GM10266 (cell line): ENCODE results near the gene ENPP3.

ENCODE experiments used
- DNase-seq: peaks from one replicate; pipeline ENCODE4 v3.0.0; 2012; ENCODE audit errors: extremely low spot score
- TF ChIP-seq, protein P1 (sequence below): IDR thresholded peaks from 2 replicates; pipeline ENCODE4 v1.5.1; 2012; ENCODE audit warnings: mild to moderate bottlenecking, low read depth; ENCODE audit not compliant: control insufficient read depth, insufficient read depth; ENCODE audit errors: missing control alignments

The ENPP3 gene

DNA sequence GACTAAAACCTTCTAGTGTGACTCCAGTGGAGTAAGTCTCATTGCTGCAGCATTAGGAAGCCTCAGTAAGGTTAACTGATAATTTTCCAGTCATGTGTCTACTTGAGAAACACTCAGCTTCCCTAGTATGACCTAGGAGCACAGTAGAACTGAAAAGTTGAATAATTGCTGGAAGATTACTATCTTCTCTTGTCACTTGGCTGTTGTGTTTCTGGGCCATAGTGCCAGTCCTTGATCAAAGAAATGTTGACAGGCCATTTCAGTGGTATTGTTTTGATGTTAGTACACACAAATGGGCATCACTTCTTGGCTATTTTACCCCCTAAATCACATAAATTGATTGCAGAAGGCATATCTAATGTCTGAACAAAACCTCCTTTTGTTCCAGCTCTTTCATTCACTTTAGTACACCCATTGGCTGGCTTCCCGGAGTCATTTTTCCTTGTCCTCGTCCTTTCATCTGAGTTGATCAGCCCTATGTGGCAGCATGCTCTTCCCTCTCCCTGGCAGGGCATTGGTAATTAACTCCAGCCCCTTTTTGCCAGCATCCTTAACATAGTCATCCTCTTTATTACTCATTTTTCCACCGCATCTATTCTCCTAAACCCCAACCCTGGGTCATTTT is 6.0 kb downstream of the ENPP3 start:
- no peak for DNase-seq
- TF ChIP-seq, protein P1, sequence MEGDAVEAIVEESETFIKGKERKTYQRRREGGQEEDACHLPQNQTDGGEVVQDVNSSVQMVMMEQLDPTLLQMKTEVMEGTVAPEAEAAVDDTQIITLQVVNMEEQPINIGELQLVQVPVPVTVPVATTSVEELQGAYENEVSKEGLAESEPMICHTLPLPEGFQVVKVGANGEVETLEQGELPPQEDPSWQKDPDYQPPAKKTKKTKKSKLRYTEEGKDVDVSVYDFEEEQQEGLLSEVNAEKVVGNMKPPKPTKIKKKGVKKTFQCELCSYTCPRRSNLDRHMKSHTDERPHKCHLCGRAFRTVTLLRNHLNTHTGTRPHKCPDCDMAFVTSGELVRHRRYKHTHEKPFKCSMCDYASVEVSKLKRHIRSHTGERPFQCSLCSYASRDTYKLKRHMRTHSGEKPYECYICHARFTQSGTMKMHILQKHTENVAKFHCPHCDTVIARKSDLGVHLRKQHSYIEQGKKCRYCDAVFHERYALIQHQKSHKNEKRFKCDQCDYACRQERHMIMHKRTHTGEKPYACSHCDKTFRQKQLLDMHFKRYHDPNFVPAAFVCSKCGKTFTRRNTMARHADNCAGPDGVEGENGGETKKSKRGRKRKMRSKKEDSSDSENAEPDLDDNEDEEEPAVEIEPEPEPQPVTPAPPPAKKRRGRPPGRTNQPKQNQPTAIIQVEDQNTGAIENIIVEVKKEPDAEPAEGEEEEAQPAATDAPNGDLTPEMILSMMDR, result no peak

DNA sequence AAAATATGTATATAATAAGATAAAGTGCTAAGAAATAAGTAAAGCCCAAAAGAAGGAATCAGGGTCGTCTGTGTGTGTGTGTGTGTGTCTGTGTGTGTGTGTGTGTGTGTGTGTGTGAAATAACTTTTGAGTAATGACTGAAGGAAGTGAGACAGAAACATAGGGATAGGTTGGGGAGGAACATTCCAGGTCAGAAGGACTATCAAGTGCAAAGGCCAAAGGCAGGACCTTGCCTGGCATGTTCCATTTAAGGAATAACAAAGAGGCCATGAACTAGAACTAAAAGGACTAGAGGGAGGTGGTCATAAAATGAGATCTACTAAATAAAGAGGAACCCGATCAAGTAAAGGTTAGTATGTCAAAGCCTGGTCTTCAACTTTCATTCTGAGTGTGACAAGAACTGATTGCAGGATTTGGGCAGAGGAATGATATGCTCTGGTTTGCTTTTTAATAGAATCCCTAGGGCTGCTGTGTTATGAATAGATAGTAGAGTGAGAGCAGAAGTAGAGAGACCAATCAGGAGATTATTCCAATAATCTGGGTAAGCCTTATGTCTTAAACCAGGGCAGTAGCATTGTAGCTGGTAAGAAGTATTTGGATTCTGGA is 6.9 kb downstream of the ENPP3 start:
- TF ChIP-seq, protein P1, result no peak
- DNase-seq, result no peak

DNA sequence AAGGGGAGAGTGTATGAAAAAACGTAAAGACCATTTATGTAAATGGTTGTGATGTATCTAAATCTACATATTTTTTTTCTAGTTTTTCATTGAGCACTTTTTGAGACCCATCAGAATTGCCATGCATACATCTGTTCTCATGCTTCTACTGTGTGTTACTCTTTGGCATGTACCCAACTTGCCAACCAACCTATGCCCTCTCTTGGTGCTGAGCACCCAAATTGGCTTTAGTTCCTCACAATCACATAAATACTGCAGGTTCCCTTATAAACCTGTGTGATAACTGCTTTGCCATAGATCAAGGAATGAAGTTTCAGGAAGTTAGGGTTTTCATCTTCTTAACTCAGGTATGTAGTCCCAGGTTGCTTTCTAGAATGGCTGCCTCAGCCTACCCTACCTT is 7.8 kb downstream of the ENPP3 start:
- DNase-seq, result no peak
- TF ChIP-seq, protein P1, result no peak

DNA sequence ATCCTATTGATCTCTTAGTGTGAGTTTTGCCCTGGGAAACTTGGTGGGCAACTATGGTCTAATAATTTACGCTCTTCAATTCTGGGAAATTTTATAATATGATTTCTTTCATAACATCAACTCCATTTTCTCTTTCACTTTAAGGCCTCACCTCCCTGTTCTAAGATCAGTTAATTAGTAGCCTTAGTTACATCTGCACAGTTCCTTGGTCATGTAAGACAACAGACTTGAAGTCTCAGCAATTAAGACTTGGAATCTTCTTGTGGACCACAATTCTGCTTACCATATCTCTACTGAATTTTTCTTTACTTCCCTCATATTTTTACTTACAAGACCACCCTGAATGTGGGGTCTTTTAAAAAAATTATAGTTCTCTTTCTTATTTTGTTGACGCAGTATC is 8.7 kb downstream of the ENPP3 start:
- no peak for DNase-seq
- TF ChIP-seq, protein P1, result no peak

DNA sequence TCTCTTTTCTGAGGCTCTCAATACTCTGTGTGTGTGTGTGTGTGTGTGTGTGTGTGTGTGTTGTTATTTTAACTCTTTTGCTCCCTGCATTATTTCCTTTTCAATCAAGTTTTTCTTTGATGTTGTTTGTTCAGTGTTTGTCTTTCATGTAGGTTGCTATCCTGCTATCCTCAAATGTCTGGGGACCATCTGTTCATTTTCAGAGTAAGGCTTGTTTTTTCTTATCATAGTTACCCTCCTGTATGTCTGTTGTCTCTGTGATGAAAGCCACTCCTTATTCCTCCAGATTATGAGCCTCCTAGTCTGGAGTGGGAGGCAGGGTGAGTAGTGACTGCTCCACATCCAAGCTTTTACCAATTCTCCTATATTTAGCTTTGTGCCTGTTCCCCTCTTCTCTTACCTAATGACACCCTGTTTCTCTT is 9.2 kb downstream of the ENPP3 start:
- TF ChIP-seq, protein P1, result no peak
- no peak for DNase-seq

DNA sequence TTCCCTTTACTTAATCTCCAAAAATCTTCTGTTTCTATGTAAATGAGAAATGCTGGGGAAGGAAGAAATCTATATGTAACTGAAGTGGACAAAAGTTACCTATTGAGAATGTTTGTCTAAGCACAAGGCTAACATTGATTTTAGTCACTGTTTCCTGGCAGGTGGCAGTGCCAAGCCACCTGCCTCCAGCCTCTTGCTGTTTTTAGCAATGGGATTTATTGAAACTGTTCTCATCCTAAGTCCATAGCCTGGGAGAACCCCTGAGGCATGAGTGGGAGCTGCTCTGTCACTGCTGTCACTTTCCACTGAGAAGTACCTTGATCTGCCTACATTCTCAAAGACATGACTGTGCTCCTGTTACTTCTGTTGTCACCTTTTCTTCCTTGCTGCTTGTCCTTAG is 14.7 kb downstream of the ENPP3 start:
- DNase-seq, result no peak
- TF ChIP-seq, protein P1, result no peak

DNA sequence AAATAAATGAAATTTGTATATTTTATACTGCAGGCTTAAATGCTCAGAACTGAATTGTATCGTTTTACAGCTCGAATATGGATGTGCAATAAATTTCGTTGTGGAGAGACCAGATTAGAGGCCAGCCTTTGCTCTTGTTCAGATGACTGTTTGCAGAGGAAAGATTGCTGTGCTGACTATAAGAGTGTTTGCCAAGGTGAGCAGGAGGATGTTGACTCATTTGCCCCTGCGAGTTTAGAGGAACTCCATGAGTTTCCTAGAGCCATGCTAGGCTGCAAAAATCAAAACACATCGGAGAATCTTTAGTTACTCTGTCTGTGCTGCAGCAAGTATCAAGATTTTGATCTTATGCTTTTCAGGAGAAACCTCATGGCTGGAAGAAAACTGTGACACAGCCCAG is 15.4 kb downstream of the ENPP3 start:
- no peak for DNase-seq
- TF ChIP-seq, protein P1, result no peak
